NK-92 treated with Interleukin-12 subunit alpha and Interleukin-12 subunit beta, amount 100 ng/mL, for 24 hours (cell line): ENCODE measurements around the gene SLAMF1.
"Not testable (repeated sequence)": the region's sequence is repeated elsewhere in the genome, so short reads cannot be mapped to it uniquely, and the experiment has no call there.

Experiments
- DNase-seq: peaks from one replicate; lab custom pipeline; 2025; lab: John Stamatoyannopoulos, UW

Gene SLAMF1

GRCh38 chr1:160562745-160563144 is 84.1 kb downstream of the SLAMF1 start:
- DNase-seq: not testable (repeated sequence)

- no peak for DNase-seq
Measured at GRCh38 chr1:160560806-160561205, 86.0 kb downstream of the SLAMF1 start.

- DNase-seq: no peak
Measured at GRCh38 chr1:160560045-160560705, 86.7 kb downstream of the SLAMF1 start.

- not testable (repeated sequence) for DNase-seq
Measured at GRCh38 chr1:160559437-160559836, 87.4 kb downstream of the SLAMF1 start.

- no peak for DNase-seq
Measured at GRCh38 chr1:160558660-160559380, 88.0 kb downstream of the SLAMF1 start.
